Peyer's patch (tissue), 4 donors: ENCODE data around the gene P2RY11. TPM values are rescaled to one million over a fixed set of nuclear protein-coding genes. Genes with fewer than 3 reads are reported as not detected.

Experiments
- small RNA-seq, 2 donors: library from RNA; depleted of rRNA; stranded (forward); fragments of <200 nt; gene quantifications; one replicate each; pipeline ENCODE3, GENCODE V24; 2016
- total RNA-seq, 4 donors: library from RNA; depleted of rRNA; stranded (reverse); fragments of >200 nt; gene quantifications; one replicate each; pipeline ENCODE4 v1.1.0, GENCODE V29; 2016

P2RY11 gene
- total RNA-seq, 4 donors from 2014 or later, result 7.0 to 21.5 (median 11.6) TPM

Small RNA genes lying within 50 kb of the gene (small RNA-seq; reads per million reads assigned to genes)
- gene SNORD105 (39.6 to 55.1 reads per million in 2 donors), gene SNORD105B (4,292 to 5,284 reads per million in 2 donors)

Other genes with a start within 250 kb of the P2RY11 start
- 1 to 10 TPM in 3 of 4 donors, not detected in 1; 1.1 to 5.3 (median 2.1) TPM for gene OLFM2, start 175.2 kb upstream of the P2RY11 start, total RNA-seq
- 1 to 10 TPM; 1.2 to 9.1 (median 4.1) TPM for gene COL5A3, start 101.2 kb upstream of the P2RY11 start, total RNA-seq
- not detected for gene RDH8, start 98.2 kb upstream of the P2RY11 start, total RNA-seq
- gene SHFL, start 25.4 kb upstream of the P2RY11 start, total RNA-seq, result 100 to 1,000 TPM in 1 of 4 donors, 10 to 100 TPM in 3; 39.9 to 125 (median 62.7) TPM
- gene ANGPTL6, start 9.0 kb upstream of the P2RY11 start, total RNA-seq, result 10 to 100 TPM in 1 of 4 donors, 1 to 10 TPM in 3; 1.1 to 19.0 (median 2.5) TPM
- 100 to 1,000 TPM in 1 of 4 donors, 10 to 100 TPM in 3; 11.7 to 147 (median 24.7) TPM for gene PPAN, start 5.3 kb upstream of the P2RY11 start, total RNA-seq
- gene EIF3G, start 8.2 kb downstream of the P2RY11 start, total RNA-seq, result 100 to 1,000 TPM; 111 to 220 (median 181) TPM
- 100 to 1,000 TPM in 1 of 4 donors, 10 to 100 TPM in 3; 22.1 to 195 (median 41.5) TPM for gene DNMT1, start 83.3 kb downstream of the P2RY11 start, total RNA-seq
- gene S1PR2, start 119.6 kb downstream of the P2RY11 start, total RNA-seq, result 1 to 10 TPM; 2.8 to 4.8 (median 3.1) TPM
- gene MRPL4, start 140.5 kb downstream of the P2RY11 start, total RNA-seq, result 10 to 100 TPM; 43.8 to 49.6 (median 45.3) TPM
- 10 to 100 TPM in 2 of 4 donors, 1 to 10 TPM in 2; 2.6 to 62.7 (median 12.7) TPM for gene ICAM1, start 159.4 kb downstream of the P2RY11 start, total RNA-seq
- gene ICAM4, start 175.3 kb downstream of the P2RY11 start, total RNA-seq, result not detected
- gene ICAM5, start 178.3 kb downstream of the P2RY11 start, total RNA-seq, result under 1 TPM in 1 of 4 donors, not detected in 3; 0.27 TPM
- gene ZGLP1, start 198.1 kb downstream of the P2RY11 start, total RNA-seq, result 10 to 100 TPM in 1 of 4 donors, 1 to 10 TPM in 1, not detected in 2; 2.1 to 10.7 TPM
- gene FDX2, start 204.3 kb downstream of the P2RY11 start, total RNA-seq, result 10 to 100 TPM in 3 of 4 donors, 1 to 10 TPM in 1; 8.3 to 22.2 (median 12.5) TPM
- 10 to 100 TPM; 42.1 to 66.5 (median 55.8) TPM for gene RAVER1, start 221.8 kb downstream of the P2RY11 start, total RNA-seq
- 10 to 100 TPM in 3 of 4 donors, 1 to 10 TPM in 1; 5.5 to 20.6 (median 10.8) TPM for gene ICAM3, start 227.9 kb downstream of the P2RY11 start, total RNA-seq